HG02852 (cell line): Measurements from ENCODE around the gene SOBP.
"Not testable (repeated sequence)": the region's sequence is repeated elsewhere in the genome, so short reads cannot be mapped to it uniquely, and the experiment has no call there.

ENCODE experiments used
- ATAC-seq: cut with Tn5 transposase; IDR thresholded peaks from one replicate; pipeline ENCODE4 v1.9.1; 2021; ENCODE audit warnings: mild to moderate bottlenecking, moderate library complexity; ENCODE audit not compliant: unreplicated experiment

The SOBP gene

DNA sequence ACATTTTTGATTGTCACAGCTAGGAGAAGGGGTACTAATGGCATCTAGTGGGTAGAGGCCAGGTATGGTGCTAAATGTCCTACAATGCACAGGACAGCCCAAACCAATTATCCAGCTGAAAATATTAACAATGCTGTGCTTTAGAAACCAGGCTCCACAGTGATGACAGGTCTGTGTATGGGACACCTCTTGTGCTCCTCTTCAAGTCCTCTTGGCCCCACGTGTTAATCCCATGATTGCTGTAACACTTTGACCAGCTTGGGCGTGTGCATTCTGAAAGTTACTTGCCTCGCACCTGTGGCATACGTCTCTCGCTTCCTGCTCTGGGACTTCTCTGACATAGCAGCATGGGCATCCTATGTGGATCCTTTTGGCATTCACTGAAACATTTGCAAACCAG, 29.3 kb downstream of the SOBP start:
- ATAC-seq = not testable (repeated sequence)

DNA sequence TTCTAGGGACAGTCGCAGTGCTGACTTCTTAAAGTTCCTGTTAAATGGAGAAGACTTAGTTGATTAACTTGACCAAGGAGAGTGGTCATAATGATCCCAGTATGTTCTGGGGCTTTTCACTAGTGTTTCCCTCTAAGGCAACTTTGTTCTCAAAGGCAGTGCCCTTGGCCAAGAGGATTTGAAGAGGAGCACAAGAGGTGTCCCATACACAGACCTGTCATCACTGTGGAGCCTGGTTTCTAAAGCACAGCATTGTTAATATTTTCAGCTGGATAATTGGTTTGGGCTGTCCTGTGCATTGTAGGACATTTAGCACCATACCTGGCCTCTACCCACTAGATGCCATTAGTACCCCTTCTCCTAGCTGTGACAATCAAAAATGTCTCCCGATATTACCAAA, 30.8 kb downstream of the SOBP start:
- not testable (repeated sequence) for ATAC-seq

DNA sequence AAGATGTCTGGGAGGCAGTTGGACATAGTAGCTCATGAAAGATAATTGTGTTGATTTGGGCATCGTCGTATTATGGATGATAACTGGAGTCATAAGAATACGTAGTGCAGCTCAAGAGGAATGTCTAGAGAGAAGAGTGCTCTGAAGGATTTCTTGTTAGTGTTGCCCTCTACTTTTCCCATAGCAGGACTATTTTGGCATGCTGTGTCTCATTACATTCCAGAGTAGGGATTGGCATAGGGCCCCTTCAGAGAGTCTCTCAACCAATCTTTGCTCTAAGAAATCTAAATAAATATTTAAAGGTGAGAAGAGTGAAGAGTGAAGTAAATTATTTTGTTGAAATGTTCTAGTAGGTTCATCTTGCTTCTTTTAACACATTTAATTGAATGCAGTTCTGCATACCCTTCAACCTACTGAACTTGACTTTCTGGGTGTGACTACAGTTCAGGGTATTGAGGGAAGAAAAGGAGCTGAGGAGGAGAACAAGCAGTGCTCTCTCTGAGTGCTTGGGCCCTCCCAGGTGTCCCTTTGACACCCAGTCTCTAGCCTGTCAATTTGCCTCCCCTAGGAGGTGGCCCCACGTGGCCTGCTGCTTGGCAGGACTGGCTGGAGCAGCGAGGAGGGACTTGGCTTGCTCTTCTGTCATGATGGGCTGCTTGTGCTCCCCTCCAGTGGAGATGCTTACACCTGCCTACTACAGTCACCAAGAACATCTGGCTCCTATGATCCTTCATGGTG, 33.3 kb downstream of the SOBP start:
- ATAC-seq = no peak

DNA sequence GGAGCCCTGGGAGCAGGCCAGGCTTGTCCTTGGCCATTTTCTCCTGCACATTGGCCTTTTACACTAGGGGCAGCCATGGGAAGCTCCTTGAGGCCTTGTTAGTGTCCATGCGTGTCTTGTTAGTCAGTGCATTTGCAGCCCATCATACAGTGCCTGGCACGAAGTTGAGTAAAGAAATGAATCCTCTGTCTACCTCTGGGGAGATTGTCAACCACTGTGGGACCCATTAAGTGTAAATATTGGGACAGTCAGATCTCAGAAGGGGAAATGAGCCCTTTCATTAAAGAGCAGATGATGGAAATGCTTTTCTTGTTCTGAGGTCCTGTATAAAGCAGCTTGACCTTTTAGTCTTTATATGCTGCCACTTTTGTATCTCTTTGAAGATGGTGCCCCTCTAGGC, 33.9 kb downstream of the SOBP start:
- no peak for ATAC-seq

DNA sequence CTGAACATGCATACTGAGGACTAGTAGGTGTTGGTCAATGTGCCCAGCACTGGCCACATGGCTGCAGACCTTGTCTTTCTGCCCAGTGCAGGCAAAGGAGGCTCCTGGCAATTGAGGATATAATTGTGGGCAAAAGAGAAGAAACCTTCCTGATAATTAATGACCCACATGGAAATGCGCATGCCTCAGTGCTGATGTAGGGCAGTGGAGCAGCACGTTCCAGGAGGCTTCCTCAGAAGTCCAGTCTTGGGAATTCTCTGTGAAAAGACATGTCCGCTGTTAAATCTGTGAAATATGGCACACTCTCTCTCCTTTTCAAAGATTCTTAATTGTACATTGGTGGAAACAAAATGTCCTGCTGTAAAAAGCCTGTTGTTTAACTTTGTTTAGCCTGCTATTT, 34.7 kb downstream of the SOBP start:
- ATAC-seq = no peak

DNA sequence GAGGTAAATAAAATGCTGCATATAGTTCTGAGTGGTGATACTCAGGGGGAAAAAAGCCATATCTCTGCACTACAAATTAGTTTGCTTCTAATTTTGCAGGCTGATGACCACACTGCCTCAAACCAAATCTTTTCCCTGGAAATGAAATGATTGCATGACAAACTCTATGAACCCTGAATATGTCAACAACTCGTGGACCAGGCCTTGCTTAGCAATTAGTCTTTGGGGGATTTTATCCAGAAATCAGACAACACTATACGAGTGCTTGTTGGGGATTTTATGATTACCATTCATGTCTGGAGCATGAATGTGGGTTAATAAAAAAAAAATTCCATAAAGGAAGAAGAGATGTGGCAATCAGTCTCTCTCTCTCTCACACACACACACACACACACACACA, 42.0 kb downstream of the SOBP start:
- ATAC-seq = no peak

DNA sequence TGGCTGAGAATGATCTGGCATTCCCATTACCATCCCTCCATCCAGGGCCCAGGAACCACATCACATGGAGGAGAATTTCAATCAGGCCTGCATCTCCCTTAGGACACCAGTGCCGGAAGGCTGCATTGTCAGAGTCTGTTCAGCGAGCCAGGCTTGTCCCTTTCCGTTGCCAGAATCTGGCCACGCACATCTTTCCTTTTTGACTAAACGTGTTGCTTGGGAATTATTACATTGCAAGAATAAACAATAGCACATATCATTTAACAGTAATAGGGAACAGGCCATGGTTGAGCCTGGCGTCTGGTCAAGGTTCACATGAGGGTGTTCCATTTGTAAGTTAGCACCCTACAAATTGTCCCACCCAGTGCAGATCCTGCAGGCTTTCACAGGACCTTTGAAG, 42.8 kb downstream of the SOBP start:
- no peak for ATAC-seq

DNA sequence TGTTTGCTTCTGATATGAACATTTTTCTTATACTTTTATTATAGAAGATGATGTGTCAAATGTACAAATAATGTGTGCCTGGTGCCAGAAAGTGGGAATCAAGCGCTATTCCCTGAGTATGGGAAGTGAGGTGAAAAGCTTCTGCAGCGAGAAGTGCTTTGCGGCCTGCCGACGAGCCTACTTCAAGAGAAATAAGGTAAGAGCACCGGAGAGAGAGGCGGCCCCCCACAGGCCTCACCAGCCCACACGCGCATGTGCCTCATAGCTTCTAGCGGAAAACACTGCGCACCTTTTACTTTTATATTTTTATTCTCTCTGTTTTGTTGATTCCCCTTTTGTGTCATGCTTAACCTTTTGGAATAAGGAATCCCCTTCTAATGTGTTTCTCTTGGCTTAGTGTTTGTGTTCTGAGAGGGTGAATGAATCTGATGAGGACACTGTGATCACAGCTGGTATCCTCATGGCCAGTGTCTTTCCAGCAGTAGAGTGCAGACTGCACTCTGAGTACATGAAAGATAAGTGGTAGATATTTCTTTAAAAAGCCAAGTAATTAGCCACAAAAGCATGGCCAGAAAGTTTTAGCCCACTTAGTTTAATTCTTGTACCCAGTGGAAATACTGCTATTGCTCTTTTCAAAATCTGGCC, 43.6 kb downstream of the SOBP start:
- ATAC-seq = no peak

DNA sequence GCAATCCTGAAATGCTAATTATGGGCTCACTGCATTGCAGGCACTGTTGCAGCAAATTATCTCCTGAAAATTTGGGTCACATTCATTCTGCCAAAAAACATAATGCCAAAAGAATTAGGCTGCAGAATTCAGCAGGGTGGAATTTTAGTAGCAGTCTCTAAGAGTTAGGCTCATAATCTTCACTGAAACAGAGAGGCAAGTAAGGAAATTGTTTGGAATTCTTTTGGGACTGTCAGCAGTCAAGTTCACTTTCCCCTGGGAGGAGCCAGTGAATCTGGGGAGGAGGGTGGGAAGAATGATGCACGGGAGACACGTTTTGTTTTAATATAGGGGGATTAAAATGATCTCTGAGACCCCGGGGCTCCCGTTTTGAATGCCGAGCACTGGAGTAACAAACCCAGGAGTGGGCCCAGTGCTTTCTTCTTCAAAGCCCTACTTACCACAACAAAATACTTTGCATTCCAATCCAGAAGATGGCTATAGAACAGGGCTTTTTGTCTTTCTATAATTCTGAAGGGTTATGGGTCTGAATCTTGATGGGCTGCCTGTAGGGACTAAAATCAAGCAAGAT, 44.7 kb downstream of the SOBP start:
- no peak for ATAC-seq

DNA sequence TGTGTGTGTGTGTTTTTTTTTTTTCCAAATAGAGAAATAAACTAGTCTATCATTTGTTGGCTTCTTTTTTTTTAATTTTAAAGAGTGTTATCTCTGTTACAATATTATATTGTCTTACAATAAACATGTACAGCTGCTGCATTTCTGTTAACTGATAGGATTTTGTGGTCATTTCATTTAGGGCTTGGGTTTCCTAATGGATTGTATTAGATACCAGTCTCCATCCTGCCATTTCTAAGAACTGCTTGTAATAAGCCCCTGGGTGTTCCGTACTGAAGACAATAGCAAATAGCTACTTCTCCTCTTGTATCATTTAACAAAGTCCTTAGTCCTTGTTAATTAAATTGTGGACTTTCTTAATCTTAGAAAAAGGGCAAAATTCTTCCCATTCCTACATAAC, 45.7 kb downstream of the SOBP start:
- ATAC-seq = no peak

DNA sequence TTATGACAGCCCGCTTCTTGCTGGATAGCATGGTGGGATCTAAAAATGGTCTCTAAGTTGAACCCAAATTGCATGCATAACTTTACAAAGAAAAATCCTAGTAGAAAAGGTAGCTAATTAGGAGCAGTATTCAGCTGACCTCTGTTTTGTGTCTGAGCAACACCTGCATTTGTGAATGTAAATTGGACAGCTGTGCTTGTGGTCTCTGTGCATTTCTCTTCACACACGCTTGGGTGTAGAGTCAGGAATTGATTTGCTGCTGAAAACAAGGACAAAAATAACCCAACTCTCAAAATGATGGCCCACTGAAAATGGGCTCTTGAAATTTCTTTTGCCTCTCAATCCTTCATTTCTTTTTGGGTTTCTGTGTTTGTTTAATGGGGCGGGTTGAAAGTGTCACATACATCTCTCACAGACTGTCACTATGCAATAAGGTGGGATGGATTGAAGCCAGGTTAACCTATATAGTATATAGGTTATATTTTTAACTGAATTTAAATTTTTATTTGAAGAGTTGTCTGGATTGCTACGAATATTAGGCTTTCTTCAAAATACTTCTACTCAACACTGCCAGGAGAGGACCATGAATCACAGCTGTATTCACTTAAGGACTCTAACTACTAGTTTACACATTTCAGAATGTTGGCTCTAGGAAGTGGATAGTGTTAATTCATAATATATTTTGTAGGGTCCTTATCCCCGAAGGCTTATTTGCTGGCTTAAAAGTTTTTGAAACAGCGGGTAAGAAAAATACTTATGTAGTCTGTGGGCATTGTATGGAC, 46.5 kb downstream of the SOBP start:
- peak; percentile 70 for ATAC-seq

DNA sequence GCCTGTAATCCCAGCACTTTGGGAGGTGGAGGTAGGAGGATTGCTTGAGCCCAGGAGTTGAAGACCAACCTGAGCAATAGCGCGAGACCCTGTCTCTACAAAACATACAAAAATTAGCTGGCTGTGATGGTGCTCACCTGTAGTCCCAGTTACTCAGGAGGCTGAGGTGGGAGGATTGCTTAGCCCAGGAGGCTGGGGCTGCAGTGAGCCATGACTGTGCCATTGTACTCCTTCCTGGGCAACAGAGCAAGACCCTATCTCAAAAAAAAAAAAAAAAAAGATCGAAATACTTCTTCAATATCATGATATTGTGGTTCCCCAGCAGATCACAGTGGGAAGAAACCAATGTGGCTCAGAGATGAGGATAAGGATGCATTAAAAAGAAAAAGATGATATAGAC, 47.6 kb downstream of the SOBP start:
- ATAC-seq = no peak

DNA sequence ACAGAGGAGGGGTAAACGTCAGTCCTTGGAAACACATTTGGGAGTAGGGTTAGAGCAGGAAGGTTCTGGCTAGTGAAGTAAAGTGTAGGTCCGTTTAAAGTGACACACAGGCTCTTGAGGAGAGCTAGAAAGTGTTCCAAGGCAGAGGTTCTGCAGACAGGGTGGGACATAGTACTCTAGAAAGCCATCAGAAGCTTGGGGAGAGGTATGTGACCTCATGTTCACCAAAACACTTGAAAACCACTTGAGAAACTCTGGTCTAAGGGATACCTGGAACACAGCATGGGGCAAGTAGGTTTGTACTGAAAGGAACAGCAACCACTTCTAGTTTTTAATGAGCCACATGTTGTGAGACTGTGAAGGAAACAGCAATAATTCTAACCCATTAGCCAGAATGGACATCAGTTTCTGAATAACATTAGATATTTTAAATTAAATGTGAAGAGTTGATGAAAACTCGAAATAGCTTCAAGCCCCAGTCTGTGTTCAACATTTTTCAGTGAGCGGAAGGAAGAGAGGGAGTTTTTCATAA, 49.0 kb downstream of the SOBP start:
- no peak for ATAC-seq

DNA sequence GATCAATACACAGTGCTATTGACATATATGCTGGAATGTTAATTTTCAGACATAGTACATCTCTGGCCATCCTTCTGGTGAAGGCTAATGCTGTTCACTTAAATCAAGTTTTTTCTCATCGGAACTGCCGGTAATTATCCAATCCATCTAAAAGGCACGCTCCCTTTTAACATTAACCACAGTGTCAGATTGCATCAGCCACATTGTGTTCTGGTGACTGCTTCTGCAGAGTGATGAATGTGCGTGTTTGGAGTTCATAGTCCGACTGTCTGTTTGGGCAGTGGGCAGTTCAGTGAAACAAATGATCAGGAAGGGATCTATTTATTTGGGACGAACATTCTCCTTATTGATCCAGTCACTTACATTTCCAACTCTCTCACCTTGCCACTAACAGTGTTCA, 49.5 kb downstream of the SOBP start:
- no peak for ATAC-seq

DNA sequence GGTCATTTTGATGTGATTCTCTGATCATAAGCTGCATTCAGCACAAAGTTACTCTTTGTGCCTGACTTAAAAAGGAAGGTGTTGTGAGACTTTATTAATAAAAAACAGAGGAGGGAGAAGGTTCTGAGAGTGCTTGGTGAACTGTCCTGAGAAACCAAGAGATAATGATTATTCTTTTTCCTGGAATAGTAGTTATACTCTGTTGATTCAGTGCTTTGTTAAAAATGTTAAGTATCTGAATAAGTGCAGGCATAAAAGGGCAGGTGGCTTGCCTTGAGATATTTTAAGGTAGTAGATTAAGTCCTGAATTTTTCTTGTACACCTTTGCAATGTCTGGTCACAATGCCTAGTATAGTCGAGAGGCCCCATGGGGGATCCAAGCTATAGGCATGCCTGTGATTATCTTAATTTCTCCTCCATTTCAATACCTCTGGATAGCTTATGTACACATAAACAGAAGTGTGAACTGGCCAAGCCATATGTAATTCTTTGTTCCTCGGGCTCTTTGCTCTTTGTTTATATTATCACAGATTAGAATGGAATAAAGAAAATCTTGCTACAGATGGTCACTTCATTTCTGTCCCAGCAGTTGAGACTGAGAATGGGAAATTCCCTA, 50.0 kb downstream of the SOBP start:
- no peak for ATAC-seq

DNA sequence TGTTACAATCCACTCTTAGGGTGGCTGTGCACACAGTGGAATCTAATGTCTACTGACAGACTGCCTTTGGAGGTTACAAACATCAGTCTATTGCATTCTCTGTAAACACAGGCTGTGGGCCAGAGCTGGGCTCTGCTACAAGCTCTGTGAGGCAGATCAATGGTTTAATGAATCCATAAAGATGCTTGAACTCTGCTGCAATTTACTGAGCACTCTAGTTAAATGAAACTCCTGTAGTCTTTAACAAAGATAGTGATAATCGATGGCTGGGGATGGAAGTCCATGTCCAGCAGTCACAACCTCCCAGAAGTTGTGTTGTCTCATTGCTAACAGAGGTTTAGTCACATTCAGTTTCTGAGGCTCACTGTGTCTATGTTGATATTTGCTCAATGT, 50.5 kb downstream of the SOBP start:
- ATAC-seq = no peak

DNA sequence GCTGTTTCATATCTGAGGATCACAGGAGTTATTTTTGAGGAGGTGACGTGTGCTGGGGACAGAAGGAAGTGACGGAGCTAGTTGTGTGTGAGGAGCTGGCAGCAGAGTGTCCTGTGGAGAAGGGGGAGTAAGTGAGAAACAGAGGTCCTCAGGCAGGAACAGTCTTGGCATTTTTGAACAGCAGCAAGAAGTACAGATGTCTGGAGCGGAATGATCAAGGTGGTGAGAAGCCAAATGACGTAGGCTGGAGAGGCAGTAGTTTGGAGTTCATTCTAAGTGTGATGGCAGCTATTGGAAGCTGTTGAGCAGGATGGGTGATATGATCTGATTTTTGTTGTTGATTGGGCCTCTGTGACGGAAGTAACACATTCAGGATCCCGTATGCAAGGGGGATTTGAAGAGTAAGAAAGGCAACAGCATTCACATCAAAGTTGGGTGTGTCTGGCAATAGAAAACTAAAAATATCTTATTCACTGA, 52.3 kb downstream of the SOBP start:
- ATAC-seq = no peak

DNA sequence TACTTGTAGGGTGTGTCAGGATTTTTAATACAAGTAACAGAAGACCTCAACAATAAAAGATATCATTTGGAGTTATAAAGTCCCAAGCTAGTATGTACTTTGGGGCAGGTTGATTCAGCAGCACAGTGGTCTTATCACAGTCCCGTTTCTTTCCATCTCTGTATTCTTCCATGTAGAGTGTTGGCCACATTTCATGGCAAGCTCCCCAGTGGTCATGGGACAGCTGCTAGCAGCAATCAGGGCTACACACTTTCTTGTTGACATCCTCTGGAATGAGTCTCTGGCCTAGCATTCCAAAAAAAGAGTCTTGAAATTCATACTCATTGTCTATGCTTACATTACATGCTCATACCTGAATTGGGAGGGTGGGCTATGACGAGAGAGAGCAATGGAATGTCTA, 53.2 kb downstream of the SOBP start:
- ATAC-seq = no peak

DNA sequence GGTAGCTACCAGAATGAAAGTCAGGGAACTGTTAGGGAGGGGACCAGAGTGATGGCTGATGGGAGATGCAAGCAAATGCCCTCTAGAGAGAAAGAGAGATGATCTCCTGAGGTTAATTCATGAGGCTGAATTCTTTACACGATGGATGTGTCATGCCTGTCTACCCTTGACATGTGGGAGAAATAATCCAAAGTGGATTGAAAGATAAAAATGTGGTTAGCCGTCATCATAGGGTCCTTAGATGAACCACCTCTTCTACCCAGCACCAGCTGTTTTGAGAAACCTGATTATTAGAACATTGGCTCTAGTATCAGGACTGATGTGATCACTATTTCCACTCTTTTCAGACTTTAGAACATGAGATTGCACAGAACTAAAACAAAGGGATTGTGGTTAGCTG, 53.6 kb downstream of the SOBP start:
- no peak for ATAC-seq

DNA sequence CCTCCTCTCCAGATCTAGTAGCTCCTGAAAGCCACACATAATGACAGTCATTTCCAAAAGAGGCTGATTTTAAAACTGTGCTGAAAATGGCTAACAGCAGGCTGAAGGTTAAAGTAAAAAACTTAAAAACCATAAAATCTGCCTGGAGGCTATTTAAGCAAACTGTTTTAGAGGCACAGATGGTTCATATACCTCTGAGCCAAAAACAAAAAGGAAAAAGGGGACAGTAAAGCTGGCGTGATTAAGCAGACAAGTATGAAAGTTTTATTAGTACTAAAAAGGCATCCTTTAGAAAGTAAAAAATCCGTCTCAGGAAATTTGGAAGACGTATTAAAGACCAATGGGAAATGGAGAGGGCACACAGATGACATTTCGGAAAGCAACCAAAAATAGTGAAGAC, 55.8 kb downstream of the SOBP start:
- no peak for ATAC-seq
